HEK293 (cell line): ENCODE measurements around the gene BCAR1.

ENCODE experiments used
- EGR2 ChIP-seq: fragments of 450-650 bp; formaldehyde crosslinking; IDR thresholded peaks from 2 replicates; pipeline ENCODE4 v1.5.1; 2016; ENCODE audit warnings: low read depth, missing biosample characterization, missing genetic modification characterization
- HIC1 ChIP-seq: fragments of 450-650 bp; formaldehyde crosslinking; IDR thresholded peaks from 2 replicates; pipeline ENCODE4 v1.5.1; 2016; ENCODE audit warnings: missing biosample characterization, missing genetic modification characterization
- HOXA7 ChIP-seq: sonication (generic); formaldehyde crosslinking; IDR thresholded peaks from 2 replicates; pipeline ENCODE4 v1.8.1; 2022; ENCODE audit warnings: missing genetic modification reagents, borderline replicate concordance
- HOXC10 ChIP-seq: sonication (generic); formaldehyde crosslinking; IDR thresholded peaks from 2 replicates; pipeline ENCODE4 v1.8.1; 2023; ENCODE audit warnings: mild to moderate bottlenecking, missing genetic modification reagents
- HOXD13 ChIP-seq: sonication (generic); formaldehyde crosslinking; IDR thresholded peaks from 2 replicates; pipeline ENCODE4 v1.8.0; 2022; ENCODE audit warnings: missing genetic modification reagents, borderline replicate concordance
- IKZF3 ChIP-seq: fragments of 450-650 bp; IDR thresholded peaks from 2 replicates; pipeline ENCODE4 v1.5.0; 2018; ENCODE audit warnings: missing biosample characterization, mild to moderate bottlenecking, missing genetic modification characterization, moderate library complexity
- KLF9 ChIP-seq: fragments of 450-650 bp; formaldehyde crosslinking; IDR thresholded peaks from 2 replicates; pipeline ENCODE4 v1.5.1; 2016; ENCODE audit warnings: missing biosample characterization, missing genetic modification characterization, low read depth
- SP7 ChIP-seq: fragments of 450-650 bp; formaldehyde crosslinking; IDR thresholded peaks from 2 replicates; pipeline ENCODE4 v1.5.1; 2016; ENCODE audit warnings: missing biosample characterization, missing genetic modification characterization
- TCF7L2 ChIP-seq: IDR thresholded peaks from 2 replicates; pipeline ENCODE4 v1.6.1; 2011; ENCODE audit warnings: low read depth, mild to moderate bottlenecking, inconsistent platforms, low read length, moderate library complexity, borderline replicate concordance
- ZBTB1 ChIP-seq: fragments of 450-650 bp; formaldehyde crosslinking; IDR thresholded peaks from 2 replicates; pipeline ENCODE4 v1.5.1; 2016; ENCODE audit warnings: missing biosample characterization, missing genetic modification characterization
- ZBTB49 ChIP-seq: fragments of 450-650 bp; formaldehyde crosslinking; IDR thresholded peaks from 2 replicates; pipeline ENCODE4 v1.5.1; 2016; ENCODE audit warnings: missing biosample characterization, missing genetic modification characterization, low read depth
- ZBTB7A ChIP-seq: fragments of 450-650 bp; formaldehyde crosslinking; IDR thresholded peaks from 2 replicates; pipeline ENCODE4 v1.5.1; 2016; ENCODE audit warnings: low read depth, missing biosample characterization, missing genetic modification characterization
- ZEB2 ChIP-seq: fragments of 450-650 bp; formaldehyde crosslinking; IDR thresholded peaks from 2 replicates; pipeline ENCODE4 v1.5.1; 2016; ENCODE audit warnings: missing biosample characterization, missing genetic modification characterization
- ZNF132 ChIP-seq: fragments of 450-650 bp; formaldehyde crosslinking; IDR thresholded peaks from 2 replicates; pipeline ENCODE4 v1.5.1; 2017; ENCODE audit warnings: missing biosample characterization, missing genetic modification characterization, borderline replicate concordance
- ZNF16 ChIP-seq: fragments of 450-650 bp; formaldehyde crosslinking; IDR thresholded peaks from 2 replicates; pipeline ENCODE4 v1.5.1; 2016; ENCODE audit warnings: low read depth, missing biosample characterization, missing genetic modification characterization
- ZNF169 ChIP-seq: fragments of 450-650 bp; formaldehyde crosslinking; IDR thresholded peaks from 2 replicates; pipeline ENCODE4 v1.5.1; 2016; ENCODE audit warnings: missing biosample characterization, missing genetic modification characterization
- ZNF175 ChIP-seq: fragments of 450-650 bp; formaldehyde crosslinking; IDR thresholded peaks from 2 replicates; pipeline ENCODE4 v1.5.1; 2016; ENCODE audit warnings: missing biosample characterization, missing genetic modification characterization
- ZNF510 ChIP-seq: fragments of 450-650 bp; formaldehyde crosslinking; IDR thresholded peaks from 2 replicates; pipeline ENCODE4 v1.5.1; 2018; ENCODE audit warnings: mild to moderate bottlenecking, missing genetic modification characterization, missing biosample characterization; ENCODE audit not compliant: insufficient replicate concordance
- ZNF521 ChIP-seq: fragments of 450-650 bp; formaldehyde crosslinking; IDR thresholded peaks from 2 replicates; pipeline ENCODE4 v1.5.1; 2017; ENCODE audit warnings: missing biosample characterization, mild to moderate bottlenecking, missing genetic modification characterization
- ZNF560 ChIP-seq: fragments of 450-650 bp; formaldehyde crosslinking; IDR thresholded peaks from 2 replicates; pipeline ENCODE4 v1.5.1; 2017; ENCODE audit warnings: missing biosample characterization, missing genetic modification characterization, borderline replicate concordance
- ZNF610 ChIP-seq: fragments of 450-650 bp; formaldehyde crosslinking; IDR thresholded peaks from 2 replicates; pipeline ENCODE4 v1.5.1; 2016; ENCODE audit warnings: missing biosample characterization, missing genetic modification characterization, borderline replicate concordance
- ZNF645 ChIP-seq: fragments of 450-650 bp; formaldehyde crosslinking; IDR thresholded peaks from 2 replicates; pipeline ENCODE4; 2016; ENCODE audit warnings: missing biosample characterization, missing genetic modification characterization
- ZNF747 ChIP-seq: fragments of 450-650 bp; formaldehyde crosslinking; IDR thresholded peaks from 2 replicates; pipeline ENCODE4 v1.5.1; 2016; ENCODE audit warnings: missing biosample characterization, missing genetic modification characterization
- ZNF791 ChIP-seq: fragments of 450-650 bp; formaldehyde crosslinking; IDR thresholded peaks from 2 replicates; pipeline ENCODE4 v1.5.1; 2016; ENCODE audit warnings: missing biosample characterization, missing genetic modification characterization
- ZNF837 ChIP-seq: fragments of 450-650 bp; formaldehyde crosslinking; IDR thresholded peaks from 2 replicates; pipeline ENCODE4 v1.5.1; 2016; ENCODE audit warnings: missing biosample characterization, missing genetic modification characterization
- ZNF843 ChIP-seq: fragments of 450-650 bp; formaldehyde crosslinking; IDR thresholded peaks from 2 replicates; pipeline ENCODE4 v1.5.1; 2016; ENCODE audit warnings: missing biosample characterization, missing genetic modification characterization
- TF ChIP-seq, protein P1 (sequence below): fragments of 450-650 bp; formaldehyde crosslinking; IDR thresholded peaks from 2 replicates; pipeline ENCODE4 v1.5.1; 2016; ENCODE audit warnings: missing biosample characterization, missing genetic modification characterization
- TF ChIP-seq, protein P2 (sequence below): fragments of 450-650 bp; formaldehyde crosslinking; IDR thresholded peaks from 2 replicates; pipeline ENCODE4 v1.5.1; 2016; ENCODE audit warnings: missing biosample characterization, missing genetic modification characterization
- TF ChIP-seq, protein P3 (sequence below): fragments of 450-650 bp; formaldehyde crosslinking; IDR thresholded peaks from 2 replicates; pipeline ENCODE4 v1.5.1; 2016; ENCODE audit warnings: missing biosample characterization, missing genetic modification characterization

Gene BCAR1

GRCh38 chr16:75252049-75252864 is 833 bp upstream of the BCAR1 start (continued):
- no peak for TF ChIP-seq ZBTB7A
- no peak for TF ChIP-seq ZNF791 (tag by site-specific recombination)
- no peak for TF ChIP-seq ZNF510 (tag by site-specific recombination)
- no peak for TF ChIP-seq ZNF169
- 0 out of 2 replicates have a peak, but pooled peaks have one; percentile 36 for TF ChIP-seq ZNF843 (tag by site-specific recombination)
- TF ChIP-seq KLF9 (tag by site-specific recombination) = peak; percentile 74
- TF ChIP-seq ZBTB49 (tag by site-specific recombination) = no peak
- TF ChIP-seq EGR2 (tag by site-specific recombination) = no peak
- TF ChIP-seq, protein P1, sequence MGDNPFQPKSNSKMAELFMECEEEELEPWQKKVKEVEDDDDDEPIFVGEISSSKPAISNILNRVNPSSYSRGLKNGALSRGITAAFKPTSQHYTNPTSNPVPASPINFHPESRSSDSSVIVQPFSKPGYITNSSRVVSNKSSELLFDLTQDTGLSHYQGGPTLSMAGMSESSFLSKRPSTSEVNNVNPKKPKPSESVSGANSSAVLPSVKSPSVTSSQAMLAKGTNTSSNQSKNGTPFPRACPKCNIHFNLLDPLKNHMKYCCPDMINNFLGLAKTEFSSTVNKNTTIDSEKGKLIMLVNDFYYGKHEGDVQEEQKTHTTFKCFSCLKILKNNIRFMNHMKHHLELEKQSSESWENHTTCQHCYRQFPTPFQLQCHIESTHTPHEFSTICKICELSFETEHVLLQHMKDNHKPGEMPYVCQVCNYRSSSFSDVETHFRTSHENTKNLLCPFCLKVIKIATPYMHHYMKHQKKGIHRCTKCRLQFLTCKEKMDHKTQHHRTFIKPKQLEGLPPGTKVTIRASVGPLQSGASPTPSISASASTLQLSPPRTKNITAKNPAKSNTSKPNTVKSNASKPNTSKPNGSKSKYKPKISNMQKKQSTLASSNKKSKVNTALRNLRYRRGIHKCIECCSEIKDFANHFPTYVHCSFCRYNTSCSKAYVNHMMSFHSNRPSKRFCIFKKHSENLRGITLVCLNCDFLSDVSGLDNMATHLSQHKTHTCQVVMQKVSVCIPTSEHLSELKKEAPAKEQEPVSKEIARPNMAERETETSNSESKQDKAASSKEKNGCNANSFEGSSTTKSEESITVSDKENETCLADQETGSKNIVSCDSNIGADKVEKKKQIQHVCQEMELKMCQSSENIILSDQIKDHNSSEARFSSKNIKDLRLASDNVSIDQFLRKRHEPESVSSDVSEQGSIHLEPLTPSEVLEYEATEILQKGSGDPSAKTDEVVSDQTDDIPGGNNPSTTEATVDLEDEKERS (tag by site-specific recombination) = no peak
- no peak for TF ChIP-seq ZEB2
- no peak for TF ChIP-seq ZNF175 (tag by site-specific recombination)
- TF ChIP-seq ZBTB1 (tag by site-specific recombination) = no peak
- TF ChIP-seq ZNF837 (tag by site-specific recombination) = no peak
- TF ChIP-seq ZNF747 (tag by site-specific recombination) = no peak
- TF ChIP-seq HOXD13 (CRISPR knock-in tag) = no peak
- TF ChIP-seq, protein P2, sequence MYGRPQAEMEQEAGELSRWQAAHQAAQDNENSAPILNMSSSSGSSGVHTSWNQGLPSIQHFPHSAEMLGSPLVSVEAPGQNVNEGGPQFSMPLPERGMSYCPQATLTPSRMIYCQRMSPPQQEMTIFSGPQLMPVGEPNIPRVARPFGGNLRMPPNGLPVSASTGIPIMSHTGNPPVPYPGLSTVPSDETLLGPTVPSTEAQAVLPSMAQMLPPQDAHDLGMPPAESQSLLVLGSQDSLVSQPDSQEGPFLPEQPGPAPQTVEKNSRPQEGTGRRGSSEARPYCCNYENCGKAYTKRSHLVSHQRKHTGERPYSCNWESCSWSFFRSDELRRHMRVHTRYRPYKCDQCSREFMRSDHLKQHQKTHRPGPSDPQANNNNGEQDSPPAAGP (tag by site-specific recombination) = no peak
- TF ChIP-seq, protein P3, sequence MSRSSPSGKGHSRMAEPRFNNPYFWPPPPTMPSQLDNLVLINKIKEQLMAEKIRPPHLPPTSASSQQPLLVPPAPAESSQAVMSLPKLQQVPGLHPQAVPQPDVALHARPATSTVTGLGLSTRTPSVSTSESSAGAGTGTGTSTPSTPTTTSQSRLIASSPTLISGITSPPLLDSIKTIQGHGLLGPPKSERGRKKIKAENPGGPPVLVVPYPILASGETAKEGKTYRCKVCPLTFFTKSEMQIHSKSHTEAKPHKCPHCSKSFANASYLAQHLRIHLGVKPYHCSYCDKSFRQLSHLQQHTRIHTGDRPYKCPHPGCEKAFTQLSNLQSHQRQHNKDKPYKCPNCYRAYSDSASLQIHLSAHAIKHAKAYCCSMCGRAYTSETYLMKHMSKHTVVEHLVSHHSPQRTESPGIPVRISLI = no peak
- TF ChIP-seq ZNF521 (tag by site-specific recombination) = no peak
- TF ChIP-seq ZNF645 (tag by site-specific recombination) = no peak
- TF ChIP-seq ZNF560 (tag by site-specific recombination) = no peak
- TF ChIP-seq HIC1 (tag by site-specific recombination) = no peak
- no peak for TF ChIP-seq ZNF610
- TF ChIP-seq SP7 (tag by site-specific recombination) = 0 out of 2 replicates have a peak, but pooled peaks have one; percentile 36
- no peak for TF ChIP-seq IKZF3
- TF ChIP-seq HOXC10 = no peak
- no peak for TF ChIP-seq HOXA7 (CRISPR knock-in tag)
- TF ChIP-seq ZNF16 = no peak
- no peak for TF ChIP-seq TCF7L2
- no peak for TF ChIP-seq ZNF132 (tag by site-specific recombination)
